Common myeloid progenitor, CD34-positive (primary cell): ENCODE measurements around the gene DRD2.

Source experiments
- CTCF ChIA-PET: fragments of 350-600 bp; sonication (Branson Sonifier 250); formaldehyde crosslinking; loops from one replicate; lab custom pipeline; 2021; ENCODE audit warnings: antibody characterized with exemption; lab: Charles Lee
- POLR2A ChIA-PET: fragments of 350-600 bp; sonication (Branson Sonifier 250); formaldehyde crosslinking; loops from one replicate; lab custom pipeline; 2021; ENCODE audit warnings: antibody characterized with exemption; lab: Charles Lee
- DNase-seq, 3 donors: peaks; one replicate each; pipeline versions ENCODE4 v3.0.0 to v3.0.0-alpha.2; 2013
- H3K27ac ChIP-seq, 2 experiments: 1 replicate in 1 of 2; 2 replicates in 1 of 2; pipeline ENCODE4 v1.7.0; 2013; ENCODE audit warnings: inconsistent platforms in 2 of 2, low read length in 2 of 2, mild to moderate bottlenecking in 2 of 2, low read depth in 1 of 2, moderate library complexity in 1 of 2; ENCODE audit not compliant: severe bottlenecking in 2 of 2, insufficient read depth in 1 of 2, poor library complexity in 1 of 2
- H3K27me3 ChIP-seq, 5 experiments: replicated peaks in 2 of 5; 1 replicate in 3 of 5; 2 replicates in 2 of 5; pipeline versions ENCODE4 v1.6.1 to v1.7.0; 2013; ENCODE audit warnings: low read length in 4 of 5, mild to moderate bottlenecking in 2 of 5, moderate library complexity in 2 of 5, inconsistent platforms in 1 of 5; ENCODE audit not compliant: insufficient read depth in 5 of 5, control insufficient read depth in 4 of 5
- H3K36me3 ChIP-seq, 4 experiments: 1 replicate in 2 of 4; 2 replicates in 2 of 4; pipeline versions ENCODE4 v1.6.1 to v1.7.0; 2013; ENCODE audit warnings: low read length in 3 of 4, control low read depth in 1 of 4, mild to moderate bottlenecking in 1 of 4; ENCODE audit not compliant: control insufficient read depth in 4 of 4, insufficient read depth in 4 of 4
- H3K4me1 ChIP-seq, 4 experiments: 1 replicate in 3 of 4; 2 replicates in 1 of 4; pipeline versions ENCODE4 v1.6.1 to v1.7.1; 2013; ENCODE audit warnings: low read length in 3 of 4, mild to moderate bottlenecking in 3 of 4, control low read depth in 1 of 4, inconsistent platforms in 1 of 4, moderate library complexity in 1 of 4; ENCODE audit not compliant: control insufficient read depth in 4 of 4, insufficient read depth in 4 of 4; ENCODE audit errors: control extremely low read depth in 1 of 4
- H3K4me3 ChIP-seq, 7 experiments: 1 replicate in 4 of 7; 2 replicates in 3 of 7; pipeline versions ENCODE4 v1.5.1 to v1.7.0; 2013; ENCODE audit warnings: mild to moderate bottlenecking in 7 of 7, low read length in 6 of 7, moderate library complexity in 6 of 7, inconsistent platforms in 2 of 7, low read depth in 2 of 7, control low read depth in 1 of 7; ENCODE audit not compliant: insufficient read depth in 4 of 7, control insufficient read depth in 1 of 7; ENCODE audit errors: extremely low read depth in 1 of 7
- H3K9me3 ChIP-seq, 5 experiments: 1 replicate in 4 of 5; 2 replicates in 1 of 5; pipeline versions ENCODE4 v1.6.1 to v1.7.1; 2013; ENCODE audit warnings: low read length in 4 of 5, mild to moderate bottlenecking in 2 of 5, inconsistent platforms in 1 of 5, low read depth in 1 of 5, moderate library complexity in 1 of 5; ENCODE audit not compliant: control insufficient read depth in 4 of 5, insufficient read depth in 2 of 5; ENCODE audit errors: control extremely low read depth in 1 of 5
- WGBS: methylation state at CpG from one replicate; pipeline ENCODE4 v1.1.5; 2013; ENCODE audit not compliant: insufficient coverage; 5-methylcytosine and 5-hydroxymethylcytosine counted together

The DRD2 gene

DNA sequence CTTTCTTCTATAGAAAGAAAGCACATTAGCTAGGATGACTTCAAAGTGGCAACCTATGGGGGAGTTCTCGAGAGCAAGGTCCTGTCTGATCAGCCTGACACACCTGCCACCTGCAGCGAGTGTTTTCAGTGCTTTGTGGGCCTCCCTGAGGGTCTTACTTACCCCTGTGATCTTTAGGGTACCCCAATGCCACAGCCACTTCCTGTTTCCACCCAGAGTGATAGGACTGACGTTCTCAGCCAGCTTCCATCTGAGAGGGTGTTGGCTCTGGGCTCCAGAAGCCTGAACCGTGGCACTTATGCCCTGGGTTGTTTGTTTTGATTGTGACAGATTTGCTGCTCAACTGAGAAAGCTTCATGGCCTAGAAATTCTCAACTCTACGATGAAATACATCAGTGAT lies 109.3 kb downstream of the DRD2 start:
- no peaks in the 10 kb centered on the region for H3K4me1 ChIP-seq
- no peaks in the 10 kb centered on the region for H3K9me3 ChIP-seq
- H3K27me3 ChIP-seq, result peaks cover 0 to 28% (median 5%) of the 10 kb centered on the region in 5 experiments
- WGBS, result 81% methylated on average over 5 of the region's 5 CpGs
- DNase-seq, result no peak
- POLR2A ChIA-PET, result no interaction called here
- H3K27ac ChIP-seq, result no peak overlapping the region
- CTCF ChIA-PET, result no interaction called here
- H3K4me3 ChIP-seq, result no peak overlapping the region
- peaks cover 0 to 9% (median 0%) of the 10 kb centered on the region in 4 experiments for H3K36me3 ChIP-seq

DNA sequence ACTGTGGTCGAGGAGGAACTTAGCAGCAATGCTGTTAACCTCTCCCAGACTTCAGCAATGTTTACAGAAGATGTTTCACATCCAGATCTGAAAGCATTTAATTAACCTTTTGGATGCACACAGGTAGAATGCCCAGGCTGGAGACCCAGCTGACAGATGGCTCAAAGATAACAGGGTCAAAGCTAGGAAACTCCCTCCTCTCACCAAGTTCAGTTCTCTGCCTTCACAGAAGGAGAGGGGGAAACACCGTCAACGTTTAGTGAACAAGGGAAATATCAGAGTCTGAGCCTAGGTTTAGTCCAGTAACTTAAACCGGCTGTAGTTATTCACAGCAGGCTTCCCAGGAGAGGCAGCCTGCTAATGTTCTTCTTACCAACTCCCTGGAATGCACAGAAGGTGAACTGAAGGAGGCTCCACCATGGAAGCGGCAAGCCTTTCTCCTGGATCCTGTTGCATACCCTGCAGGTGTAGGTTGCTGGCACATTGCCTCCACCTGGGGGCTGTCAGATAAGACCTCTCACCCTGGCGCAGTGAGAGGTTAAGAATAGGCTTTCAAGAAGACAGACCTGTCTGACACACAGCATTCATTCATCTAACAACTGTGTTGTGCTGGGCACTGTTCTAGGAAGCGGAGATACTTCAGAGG lies 111.1 kb downstream of the DRD2 start:
- no peak overlapping the region for H3K27ac ChIP-seq
- DNase-seq, result no peak
- peaks cover 0 to 22% (median 0%) of the 10 kb centered on the region in 4 experiments for H3K36me3 ChIP-seq
- peaks cover 0 to 3% (median 0%) of the 10 kb centered on the region in 5 experiments for H3K9me3 ChIP-seq
- H3K4me3 ChIP-seq, result no peak overlapping the region
- WGBS, result 75% methylated on average over 4 of the region's 7 CpGs
- ChIA-PET POLR2A (no interaction called here), CTCF (no interaction called here)
- H3K4me1 ChIP-seq, result no peaks in the 10 kb centered on the region
- peaks cover 0 to 35% (median 5%) of the 10 kb centered on the region in 5 experiments for H3K27me3 ChIP-seq

GRCh38 chr11:113363406-113363805 lies 111.8 kb downstream of the DRD2 start:
- CTCF ChIA-PET, result no interaction called here
- no peaks in the 10 kb centered on the region for H3K4me1 ChIP-seq
- H3K4me3 ChIP-seq, result no peak overlapping the region
- POLR2A ChIA-PET, result no interaction called here
- H3K27me3 ChIP-seq, result peaks cover 0 to 35% (median 5%) of the 10 kb centered on the region in 5 experiments
- H3K9me3 ChIP-seq, result peaks cover 0 to 8% (median 0%) of the 10 kb centered on the region in 5 experiments
- no peak overlapping the region for H3K27ac ChIP-seq
- 19% methylated on average over 3 of the region's 5 CpGs for WGBS
- peaks cover 0 to 29% (median 1%) of the 10 kb centered on the region in 4 experiments for H3K36me3 ChIP-seq
- peak in 2 of 3 donors; percentile 17 to 40 for DNase-seq
